GM18951 (cell line): Measurements from ENCODE around the gene CAMKMT.

ENCODE experiments used
- POLR2A ChIP-seq: IDR thresholded peaks from 4 replicates; pipeline ENCODE4 v1.6.1; 2011; ENCODE audit warnings: mild to moderate bottlenecking; ENCODE audit not compliant: insufficient read length, insufficient read depth; ENCODE audit errors: extremely low read depth
- in situ Hi-C: fragments of 300-500 bp; cut with MboI; formaldehyde crosslinking; loops from one replicate; pipeline ENCODE4 v1.12.0; 2022; ENCODE audit warnings: low sequenced_read_pairs, mixed read lengths, inconsistent platforms; ENCODE audit not compliant: unreplicated experiment

Gene CAMKMT

GRCh38 chr2:44691174-44691785 lies 329.5 kb downstream of the CAMKMT start:
- TF ChIP-seq POLR2A, result no peak
- in situ Hi-C loops, result no loop called here

GRCh38 chr2:44692821-44693220 lies 331.1 kb downstream of the CAMKMT start:
- no peak for TF ChIP-seq POLR2A
- in situ Hi-C loops, result no loop called here

- no peak for TF ChIP-seq POLR2A
- in situ Hi-C loops, result no loop called here
Observed at GRCh38 chr2:44700824-44701223, 339.1 kb downstream of the CAMKMT start.

GRCh38 chr2:44705356-44705755 lies 343.6 kb downstream of the CAMKMT start:
- TF ChIP-seq POLR2A, result no peak
- in situ Hi-C loops, result no loop called here

- no peak for TF ChIP-seq POLR2A
- in situ Hi-C loops, result no loop called here
Observed at GRCh38 chr2:44705876-44706480, 344.2 kb downstream of the CAMKMT start.

- in situ Hi-C loops, result no loop called here
Observed at GRCh38 chr2:44706681-44707553, 345.2 kb downstream of the CAMKMT start.

GRCh38 chr2:44707945-44708660 lies 346.4 kb downstream of the CAMKMT start:
- no peak for TF ChIP-seq POLR2A
- in situ Hi-C loops, result no loop called here

More at GRCh38 chr2:44706681-44707553, 345.2 kb downstream of the CAMKMT start:
- no peak for TF ChIP-seq POLR2A

- in situ Hi-C loops, result no loop called here
- TF ChIP-seq POLR2A, result no peak
Observed at GRCh38 chr2:44708661-44709000, 346.9 kb downstream of the CAMKMT start.

- TF ChIP-seq POLR2A, result no peak
- in situ Hi-C loops, result no loop called here
Observed at GRCh38 chr2:44713170-44713569, 351.4 kb downstream of the CAMKMT start.

- in situ Hi-C loops, result no loop called here
- TF ChIP-seq POLR2A, result no peak
Observed at GRCh38 chr2:44715671-44716081, 353.9 kb downstream of the CAMKMT start.

GRCh38 chr2:44716131-44716530 lies 354.4 kb downstream of the CAMKMT start:
- TF ChIP-seq POLR2A, result no peak
- in situ Hi-C loops, result no loop called here

- no peak for TF ChIP-seq POLR2A
- in situ Hi-C loops, result no loop called here
Observed at GRCh38 chr2:44718431-44718830, 356.7 kb downstream of the CAMKMT start.

- in situ Hi-C loops, result no loop called here
- TF ChIP-seq POLR2A, result no peak
Observed at GRCh38 chr2:44719562-44719961, 357.8 kb downstream of the CAMKMT start.
